Stimulated activated naive CD8-positive, alpha-beta T cell treated with anti-CD3 and anti-CD28 coated beads, Interleukin-15, Interleukin-2, amounts not matched to agents 100 U/mL and 50 U/mL, for 24 hours (primary cell): Measurements from ENCODE around the gene GP9.
"Not testable (repeated sequence)": the region's sequence is repeated elsewhere in the genome, so short reads cannot be mapped to it uniquely, and the experiment has no call there.

Source experiments
- ATAC-seq: fragments of 150-1000 bp; cut with Tn5 transposase; one replicate; pipeline ENCODE4 v1.10.0; 2021
- DNase-seq: peaks from one replicate; pipeline ENCODE4 v3.0.0; 2021

GP9 gene

GRCh38 chr3:129070086-129070885 is 9.7 kb downstream of the GP9 start:
- DNase-seq (no peak), ATAC-seq (peak; percentile 8)

GRCh38 chr3:129077222-129077621 is 16.6 kb downstream of the GP9 start:
- no peak for ATAC-seq
- no peak for DNase-seq

- no peak for DNase-seq
- no peak for ATAC-seq
These were observed 17.9 kb downstream of the GP9 start for GRCh38 chr3:129078510-129078909.

DNA sequence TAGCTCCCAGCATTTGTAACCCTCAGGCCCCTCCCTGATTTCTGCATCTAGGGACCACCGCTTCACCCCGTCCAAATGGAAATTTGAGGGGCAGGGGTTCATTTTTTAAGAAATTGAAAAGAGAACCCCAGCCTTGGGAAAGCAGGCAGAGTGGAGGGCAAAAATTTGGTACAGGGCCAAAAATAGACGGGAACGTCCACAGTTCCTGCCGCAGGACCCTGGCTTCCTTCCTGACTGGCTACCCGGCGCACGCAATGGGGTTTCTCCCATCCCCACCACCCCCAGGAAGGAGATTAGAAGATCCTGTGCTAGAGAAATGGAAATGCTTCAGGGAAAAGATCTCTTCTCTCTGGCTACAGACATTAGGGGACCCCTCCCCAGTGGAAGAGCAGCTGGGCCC is 20.9 kb downstream of the GP9 start:
- no peak for DNase-seq
- ATAC-seq, result no peak

DNA sequence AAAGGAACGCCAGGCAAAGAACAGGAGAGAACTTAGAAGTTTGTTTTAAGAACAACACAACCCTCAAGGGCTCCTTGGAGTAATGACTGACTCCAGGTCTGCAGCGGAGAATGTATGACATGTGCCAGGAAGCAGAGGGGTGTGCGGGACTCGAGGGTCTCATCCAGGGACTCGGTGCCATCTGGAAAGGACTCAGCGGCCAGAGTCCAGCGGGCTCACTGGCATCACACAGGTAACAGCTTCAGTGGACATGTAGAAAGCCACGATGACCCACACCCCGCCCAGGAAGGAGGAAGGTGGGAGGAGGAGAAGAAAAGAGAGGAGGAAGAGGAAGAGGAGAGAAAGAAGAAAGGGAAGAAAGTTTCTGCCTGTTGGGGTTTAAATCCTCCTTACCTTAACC is 21.4 kb downstream of the GP9 start:
- ATAC-seq, result no peak
- no peak for DNase-seq

DNA sequence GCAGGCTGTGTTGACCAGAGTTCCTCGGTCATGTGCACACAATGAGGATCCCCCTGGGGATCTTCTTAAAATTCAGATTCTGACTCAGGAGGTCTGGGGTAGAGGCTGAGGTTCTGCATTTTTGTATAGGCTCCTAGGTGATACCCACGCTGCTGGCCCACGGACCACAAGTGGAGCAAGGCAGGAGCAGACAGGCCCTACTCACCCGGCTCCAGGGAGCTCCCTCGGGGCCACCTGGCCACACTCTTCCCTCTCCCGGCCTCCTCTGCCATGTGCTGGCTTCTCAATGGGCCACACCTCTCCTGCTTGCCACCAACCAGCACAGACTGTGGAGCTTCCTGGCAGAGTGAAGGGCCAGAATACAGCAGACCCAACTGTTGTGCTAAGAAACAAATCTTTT is 23.9 kb downstream of the GP9 start:
- ATAC-seq, result no peak

DNA sequence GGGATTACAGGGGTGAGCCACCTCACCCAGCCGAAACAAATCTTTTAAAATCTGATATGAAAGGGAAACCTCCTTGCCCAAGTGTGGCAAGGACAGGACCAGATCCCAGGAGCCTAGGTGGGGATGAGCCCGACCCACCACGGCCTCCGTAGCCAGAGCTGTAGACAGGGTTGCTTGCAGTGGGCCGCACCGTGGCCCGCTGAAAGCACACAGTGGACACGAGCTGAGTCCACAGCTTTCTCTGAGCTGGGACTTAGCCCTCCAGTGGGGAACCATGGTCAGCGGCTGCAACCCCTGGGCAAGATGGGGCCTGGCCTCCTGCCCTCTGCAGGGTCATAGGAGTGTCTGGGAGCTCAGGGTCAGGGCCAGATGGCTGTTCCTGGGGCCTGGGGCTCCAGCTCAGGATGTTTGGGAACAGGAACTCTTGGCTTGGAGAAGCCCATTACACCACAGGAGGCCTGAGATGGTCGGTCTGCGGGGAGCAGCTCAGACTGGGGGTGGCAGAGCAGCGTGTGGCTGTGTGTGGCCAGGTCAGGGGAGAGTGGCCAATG is 24.7 kb downstream of the GP9 start:
- ATAC-seq, result no peak
- no peak for DNase-seq

More for the DNA sequence above, 23.9 kb downstream of the GP9 start:
- DNase-seq, result no peak

DNA sequence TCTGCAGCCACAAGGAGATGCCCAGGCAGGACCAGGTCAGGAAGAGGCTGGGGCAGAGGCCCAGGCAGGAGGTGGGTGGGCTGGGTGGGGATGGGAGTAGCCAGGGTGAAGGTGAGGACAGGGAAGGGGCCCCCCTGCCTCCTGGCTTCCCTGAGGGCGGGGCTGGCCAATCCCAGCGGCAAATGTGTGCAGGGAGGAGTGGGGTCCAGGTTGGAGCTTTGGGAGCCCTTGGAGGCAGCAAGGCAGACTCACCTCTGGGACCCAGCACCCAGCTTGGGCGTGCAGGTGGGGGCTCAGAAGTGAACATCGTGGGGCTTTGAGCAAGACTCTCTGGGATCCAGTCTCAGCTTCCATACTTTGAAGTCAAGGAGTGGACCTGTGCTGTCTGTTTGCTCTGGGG is 25.2 kb downstream of the GP9 start:
- ATAC-seq (no peak), DNase-seq (no peak)

GRCh38 chr3:129087138-129087702 is 26.6 kb downstream of the GP9 start:
- no peak for DNase-seq
- no peak for ATAC-seq

GRCh38 chr3:129087904-129088303 is 27.3 kb downstream of the GP9 start:
- not testable (repeated sequence) for DNase-seq
- ATAC-seq, result peak; percentile 50

DNA sequence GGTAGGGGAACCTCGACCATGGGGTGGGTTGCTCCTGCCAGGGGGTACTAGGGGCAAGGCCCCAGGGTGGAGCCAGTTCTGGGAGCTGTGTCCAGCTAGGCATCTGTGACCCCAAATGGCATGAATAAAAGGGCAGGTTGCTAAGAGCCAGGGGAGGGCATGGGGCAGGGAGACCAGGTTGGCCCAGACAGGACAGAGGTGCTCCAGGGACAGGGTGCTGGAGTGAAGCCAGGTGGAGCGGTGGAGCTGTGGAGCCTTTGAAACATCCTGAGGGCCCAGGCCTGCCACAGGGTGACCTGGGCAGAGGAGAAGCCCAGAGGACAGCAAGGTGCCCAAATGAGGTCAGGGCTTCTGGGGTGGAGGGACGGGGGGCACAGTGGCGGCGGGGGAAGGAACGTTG is 27.7 kb downstream of the GP9 start:
- not testable (repeated sequence) for DNase-seq, ATAC-seq

DNA sequence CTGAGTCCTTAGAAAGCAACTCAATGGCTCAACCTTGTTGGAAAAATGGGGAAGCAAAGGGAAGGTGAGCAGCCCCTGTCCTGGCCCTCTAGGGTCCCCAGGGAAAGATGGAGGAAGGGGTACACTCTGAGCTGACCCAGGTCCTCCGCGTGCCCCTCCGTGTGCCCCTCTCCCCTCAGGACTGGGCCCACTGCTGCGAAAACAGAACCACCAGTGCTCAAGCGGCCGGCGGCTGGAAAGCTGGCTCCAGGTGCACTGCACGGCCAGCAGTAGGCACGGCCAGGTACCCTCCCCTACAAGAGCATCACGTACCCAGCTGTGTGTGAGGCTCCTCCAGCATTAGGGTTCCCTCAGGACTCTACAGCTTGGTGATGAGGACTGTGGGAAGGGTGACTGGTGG is 34.7 kb downstream of the GP9 start:
- no peak for ATAC-seq
- DNase-seq, result no peak

GRCh38 chr3:129100274-129100673 is 39.7 kb downstream of the GP9 start:
- DNase-seq (no peak), ATAC-seq (no peak)

DNA sequence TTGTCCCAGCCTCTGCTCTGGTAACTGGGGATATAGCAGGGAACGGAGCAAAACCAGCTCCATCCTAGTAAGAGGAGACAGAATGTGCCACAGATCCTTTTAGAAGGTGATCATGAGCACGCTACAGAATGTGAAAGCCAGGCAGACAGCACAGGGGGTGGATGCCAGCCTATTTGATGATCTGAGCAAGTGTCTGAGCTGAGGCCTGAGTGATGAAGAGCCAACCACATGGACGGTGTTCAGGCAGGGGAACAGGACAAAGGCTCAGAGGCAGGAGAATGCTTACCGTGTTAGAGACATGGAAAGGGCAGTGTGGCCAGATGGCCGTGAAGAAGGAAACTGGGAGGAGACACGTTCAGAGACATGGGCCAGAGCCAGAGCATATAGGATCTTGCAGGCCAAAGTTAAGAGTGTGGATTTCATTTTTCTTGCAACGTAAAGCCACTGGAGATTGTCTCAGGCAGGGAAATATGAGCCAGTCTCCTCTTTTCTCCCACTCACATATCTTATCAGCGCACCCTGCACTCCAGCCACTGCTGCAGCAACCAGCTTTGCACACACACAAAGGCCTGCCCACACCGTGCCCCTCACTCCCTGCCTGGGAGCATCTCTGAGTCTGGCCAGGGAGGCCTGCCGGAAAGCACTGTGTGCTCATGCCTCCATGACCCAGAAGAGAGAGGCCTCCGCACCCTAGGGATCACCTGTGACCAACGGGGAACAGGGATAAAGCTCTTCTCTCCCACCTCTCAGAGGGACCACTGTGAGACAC is 41.0 kb downstream of the GP9 start:
- DNase-seq, result no peak
- ATAC-seq, result no peak

DNA sequence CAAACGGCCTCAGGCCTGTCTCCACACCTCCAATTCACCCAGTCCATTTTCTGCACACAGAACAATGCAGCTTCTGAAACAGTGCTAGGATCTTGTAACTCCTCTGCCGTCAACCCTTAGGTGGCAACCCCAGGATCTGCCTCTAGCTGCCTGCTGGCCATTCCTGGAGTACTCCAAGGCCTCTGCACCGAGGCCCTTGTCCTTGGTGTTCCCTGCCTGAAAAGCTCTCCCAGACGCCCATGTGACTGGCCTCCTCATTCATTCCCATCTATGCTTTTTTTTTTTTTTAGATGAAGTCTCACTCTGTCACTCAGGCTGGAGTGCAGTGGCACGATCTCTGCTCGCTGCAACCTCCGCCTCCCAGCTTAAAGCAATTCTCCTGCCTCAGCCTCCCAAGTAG is 42.7 kb downstream of the GP9 start:
- ATAC-seq (no peak), DNase-seq (no peak)

GRCh38 chr3:129104051-129104450 is 43.5 kb downstream of the GP9 start:
- DNase-seq (no peak), ATAC-seq (no peak)

GRCh38 chr3:129104498-129105079 is 44.0 kb downstream of the GP9 start:
- ATAC-seq (no peak), DNase-seq (no peak)

DNA sequence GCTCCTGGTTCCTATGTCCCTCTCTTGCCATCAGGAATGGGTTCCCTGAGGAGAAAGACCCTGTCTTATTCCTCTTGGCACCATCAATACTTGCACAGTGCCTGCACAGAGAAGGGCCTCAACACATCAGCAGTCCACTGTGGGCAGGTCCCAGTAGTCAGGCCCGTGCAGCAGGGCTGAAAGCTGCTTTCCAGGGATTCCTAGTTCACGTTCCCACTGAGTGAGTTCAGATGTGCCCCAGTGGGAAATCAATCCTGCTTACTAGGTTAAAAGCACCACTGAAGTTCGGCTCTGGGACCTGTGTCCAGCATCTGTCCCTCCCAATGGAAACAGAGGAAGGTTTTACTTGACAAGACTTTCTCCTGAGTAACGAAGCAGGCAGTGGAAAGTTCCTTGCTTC is 45.3 kb downstream of the GP9 start:
- ATAC-seq, result no peak
- no peak for DNase-seq

- DNase-seq (no peak), ATAC-seq (no peak)
These were observed 45.7 kb downstream of the GP9 start for GRCh38 chr3:129106320-129106719.

DNA sequence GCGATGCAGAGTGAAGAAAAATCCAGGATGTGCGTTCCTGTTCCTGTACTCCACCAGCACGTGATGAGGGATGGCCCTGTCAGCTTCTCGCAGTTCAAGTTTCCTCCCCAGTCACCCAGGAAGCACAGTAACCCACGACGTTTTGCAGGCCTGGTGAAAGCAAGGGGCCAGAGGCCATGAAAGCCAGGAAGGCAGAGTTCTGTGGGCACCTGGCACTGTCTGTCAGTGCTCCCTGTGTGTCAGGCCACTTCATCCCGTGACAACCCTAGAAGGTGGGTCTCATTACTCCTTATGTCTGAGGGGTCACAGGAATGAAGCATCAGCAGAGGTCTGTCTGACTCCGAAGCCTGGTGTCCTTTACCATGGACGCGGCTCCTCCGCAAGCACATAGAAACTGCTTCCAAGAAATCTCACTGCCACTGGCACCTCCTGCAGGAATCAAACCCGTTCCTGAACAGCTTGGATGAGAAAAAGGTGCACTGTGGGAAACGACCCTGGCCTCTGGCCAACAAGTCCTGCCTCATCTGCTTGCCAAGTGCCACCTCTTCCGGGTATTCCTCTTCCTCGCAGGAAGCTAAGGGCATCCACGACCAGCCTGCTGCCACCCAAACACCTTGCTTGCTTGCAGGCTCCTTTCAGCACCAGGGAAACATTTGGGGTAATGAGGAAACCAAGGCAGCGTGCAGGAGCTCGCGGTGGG is 46.4 kb downstream of the GP9 start:
- no peak for DNase-seq
- ATAC-seq, result no peak

GRCh38 chr3:129107793-129108192 is 47.2 kb downstream of the GP9 start:
- DNase-seq, result no peak
- ATAC-seq, result no peak
